ENCODE results near the gene NEDD4L.

DNA sequence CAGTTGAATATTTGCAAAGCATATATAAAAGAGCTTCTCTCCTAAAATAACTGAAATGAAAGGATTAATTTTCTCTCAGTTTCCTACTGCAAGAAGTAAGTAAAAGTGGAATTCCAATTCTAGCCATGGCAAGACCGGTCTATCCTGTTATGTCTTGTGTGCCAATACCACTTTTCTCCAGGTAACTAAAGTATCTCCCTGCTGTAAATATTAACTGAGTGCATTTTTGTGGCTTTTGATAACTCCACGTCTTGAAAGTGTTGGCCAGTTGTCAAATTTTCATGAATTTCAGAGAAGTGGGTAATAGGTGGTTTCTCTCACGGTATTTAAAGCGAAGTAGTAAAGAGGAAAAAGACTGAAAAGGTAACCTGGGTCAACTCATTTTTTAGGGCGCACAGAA lies 225.9 kb downstream of the NEDD4L start:
- TF ChIP-seq CREB1 (CRISPR knock-in tag; IDR thresholded peaks at IDR 0.05; ENCODE audit: low read depth): no peak
- TF ChIP-seq EZH2 (IDR thresholded peaks at IDR 0.05; ENCODE audit: low read depth, unreplicated experiment): no peak
- no peak for TF ChIP-seq ZNF331 (CRISPR knock-in tag; IDR thresholded peaks at IDR 0.05; ENCODE audit: low read depth)
- TF ChIP-seq, protein P1, sequence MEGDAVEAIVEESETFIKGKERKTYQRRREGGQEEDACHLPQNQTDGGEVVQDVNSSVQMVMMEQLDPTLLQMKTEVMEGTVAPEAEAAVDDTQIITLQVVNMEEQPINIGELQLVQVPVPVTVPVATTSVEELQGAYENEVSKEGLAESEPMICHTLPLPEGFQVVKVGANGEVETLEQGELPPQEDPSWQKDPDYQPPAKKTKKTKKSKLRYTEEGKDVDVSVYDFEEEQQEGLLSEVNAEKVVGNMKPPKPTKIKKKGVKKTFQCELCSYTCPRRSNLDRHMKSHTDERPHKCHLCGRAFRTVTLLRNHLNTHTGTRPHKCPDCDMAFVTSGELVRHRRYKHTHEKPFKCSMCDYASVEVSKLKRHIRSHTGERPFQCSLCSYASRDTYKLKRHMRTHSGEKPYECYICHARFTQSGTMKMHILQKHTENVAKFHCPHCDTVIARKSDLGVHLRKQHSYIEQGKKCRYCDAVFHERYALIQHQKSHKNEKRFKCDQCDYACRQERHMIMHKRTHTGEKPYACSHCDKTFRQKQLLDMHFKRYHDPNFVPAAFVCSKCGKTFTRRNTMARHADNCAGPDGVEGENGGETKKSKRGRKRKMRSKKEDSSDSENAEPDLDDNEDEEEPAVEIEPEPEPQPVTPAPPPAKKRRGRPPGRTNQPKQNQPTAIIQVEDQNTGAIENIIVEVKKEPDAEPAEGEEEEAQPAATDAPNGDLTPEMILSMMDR (conservative IDR thresholded peaks at IDR 0.05; ENCODE audit: low read depth in 2 of 2): no peak
- TF ChIP-seq, protein P2, sequence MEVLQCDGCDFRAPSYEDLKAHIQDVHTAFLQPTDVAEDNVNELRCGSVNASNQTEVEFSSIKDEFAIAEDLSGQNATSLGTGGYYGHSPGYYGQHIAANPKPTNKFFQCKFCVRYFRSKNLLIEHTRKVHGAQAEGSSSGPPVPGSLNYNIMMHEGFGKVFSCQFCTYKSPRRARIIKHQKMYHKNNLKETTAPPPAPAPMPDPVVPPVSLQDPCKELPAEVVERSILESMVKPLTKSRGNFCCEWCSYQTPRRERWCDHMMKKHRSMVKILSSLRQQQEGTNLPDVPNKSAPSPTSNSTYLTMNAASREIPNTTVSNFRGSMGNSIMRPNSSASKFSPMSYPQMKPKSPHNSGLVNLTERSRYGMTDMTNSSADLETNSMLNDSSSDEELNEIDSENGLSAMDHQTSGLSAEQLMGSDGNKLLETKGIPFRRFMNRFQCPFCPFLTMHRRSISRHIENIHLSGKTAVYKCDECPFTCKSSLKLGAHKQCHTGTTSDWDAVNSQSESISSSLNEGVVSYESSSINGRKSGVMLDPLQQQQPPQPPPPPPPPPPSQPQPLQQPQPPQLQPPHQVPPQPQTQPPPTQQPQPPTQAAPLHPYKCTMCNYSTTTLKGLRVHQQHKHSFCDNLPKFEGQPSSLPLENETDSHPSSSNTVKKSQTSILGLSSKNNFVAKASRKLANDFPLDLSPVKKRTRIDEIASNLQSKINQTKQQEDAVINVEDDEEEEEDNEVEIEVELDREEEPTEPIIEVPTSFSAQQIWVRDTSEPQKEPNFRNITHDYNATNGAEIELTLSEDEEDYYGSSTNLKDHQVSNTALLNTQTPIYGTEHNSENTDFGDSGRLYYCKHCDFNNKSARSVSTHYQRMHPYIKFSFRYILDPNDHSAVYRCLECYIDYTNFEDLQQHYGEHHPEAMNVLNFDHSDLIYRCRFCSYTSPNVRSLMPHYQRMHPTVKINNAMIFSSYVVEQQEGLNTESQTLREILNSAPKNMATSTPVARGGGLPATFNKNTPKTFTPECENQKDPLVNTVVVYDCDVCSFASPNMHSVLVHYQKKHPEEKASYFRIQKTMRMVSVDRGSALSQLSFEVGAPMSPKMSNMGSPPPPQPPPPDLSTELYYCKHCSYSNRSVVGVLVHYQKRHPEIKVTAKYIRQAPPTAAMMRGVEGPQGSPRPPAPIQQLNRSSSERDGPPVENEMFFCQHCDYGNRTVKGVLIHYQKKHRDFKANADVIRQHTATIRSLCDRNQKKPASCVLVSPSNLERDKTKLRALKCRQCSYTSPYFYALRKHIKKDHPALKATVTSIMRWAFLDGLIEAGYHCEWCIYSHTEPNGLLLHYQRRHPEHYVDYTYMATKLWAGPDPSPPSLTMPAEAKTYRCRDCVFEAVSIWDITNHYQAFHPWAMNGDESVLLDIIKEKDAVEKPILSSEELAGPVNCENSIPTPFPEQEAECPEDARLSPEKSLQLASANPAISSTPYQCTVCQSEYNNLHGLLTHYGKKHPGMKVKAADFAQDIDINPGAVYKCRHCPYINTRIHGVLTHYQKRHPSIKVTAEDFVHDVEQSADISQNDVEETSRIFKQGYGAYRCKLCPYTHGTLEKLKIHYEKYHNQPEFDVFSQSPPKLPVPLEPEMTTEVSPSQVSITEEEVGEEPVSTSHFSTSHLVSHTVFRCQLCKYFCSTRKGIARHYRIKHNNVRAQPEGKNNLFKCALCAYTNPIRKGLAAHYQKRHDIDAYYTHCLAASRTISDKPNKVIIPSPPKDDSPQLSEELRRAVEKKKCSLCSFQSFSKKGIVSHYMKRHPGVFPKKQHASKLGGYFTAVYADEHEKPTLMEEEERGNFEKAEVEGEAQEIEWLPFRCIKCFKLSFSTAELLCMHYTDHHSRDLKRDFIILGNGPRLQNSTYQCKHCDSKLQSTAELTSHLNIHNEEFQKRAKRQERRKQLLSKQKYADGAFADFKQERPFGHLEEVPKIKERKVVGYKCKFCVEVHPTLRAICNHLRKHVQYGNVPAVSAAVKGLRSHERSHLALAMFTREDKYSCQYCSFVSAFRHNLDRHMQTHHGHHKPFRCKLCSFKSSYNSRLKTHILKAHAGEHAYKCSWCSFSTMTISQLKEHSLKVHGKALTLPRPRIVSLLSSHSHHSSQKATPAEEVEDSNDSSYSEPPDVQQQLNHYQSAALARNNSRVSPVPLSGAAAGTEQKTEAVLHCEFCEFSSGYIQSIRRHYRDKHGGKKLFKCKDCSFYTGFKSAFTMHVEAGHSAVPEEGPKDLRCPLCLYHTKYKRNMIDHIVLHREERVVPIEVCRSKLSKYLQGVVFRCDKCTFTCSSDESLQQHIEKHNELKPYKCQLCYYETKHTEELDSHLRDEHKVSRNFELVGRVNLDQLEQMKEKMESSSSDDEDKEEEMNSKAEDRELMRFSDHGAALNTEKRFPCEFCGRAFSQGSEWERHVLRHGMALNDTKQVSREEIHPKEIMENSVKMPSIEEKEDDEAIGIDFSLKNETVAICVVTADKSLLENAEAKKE (CRISPR knock-in tag; IDR thresholded peaks at IDR 0.05): no peak
- TF ChIP-seq POLR2AphosphoS5 (IDR thresholded peaks at IDR 0.05; ENCODE audit: low read depth): no peak
- TF ChIP-seq, protein P3, sequence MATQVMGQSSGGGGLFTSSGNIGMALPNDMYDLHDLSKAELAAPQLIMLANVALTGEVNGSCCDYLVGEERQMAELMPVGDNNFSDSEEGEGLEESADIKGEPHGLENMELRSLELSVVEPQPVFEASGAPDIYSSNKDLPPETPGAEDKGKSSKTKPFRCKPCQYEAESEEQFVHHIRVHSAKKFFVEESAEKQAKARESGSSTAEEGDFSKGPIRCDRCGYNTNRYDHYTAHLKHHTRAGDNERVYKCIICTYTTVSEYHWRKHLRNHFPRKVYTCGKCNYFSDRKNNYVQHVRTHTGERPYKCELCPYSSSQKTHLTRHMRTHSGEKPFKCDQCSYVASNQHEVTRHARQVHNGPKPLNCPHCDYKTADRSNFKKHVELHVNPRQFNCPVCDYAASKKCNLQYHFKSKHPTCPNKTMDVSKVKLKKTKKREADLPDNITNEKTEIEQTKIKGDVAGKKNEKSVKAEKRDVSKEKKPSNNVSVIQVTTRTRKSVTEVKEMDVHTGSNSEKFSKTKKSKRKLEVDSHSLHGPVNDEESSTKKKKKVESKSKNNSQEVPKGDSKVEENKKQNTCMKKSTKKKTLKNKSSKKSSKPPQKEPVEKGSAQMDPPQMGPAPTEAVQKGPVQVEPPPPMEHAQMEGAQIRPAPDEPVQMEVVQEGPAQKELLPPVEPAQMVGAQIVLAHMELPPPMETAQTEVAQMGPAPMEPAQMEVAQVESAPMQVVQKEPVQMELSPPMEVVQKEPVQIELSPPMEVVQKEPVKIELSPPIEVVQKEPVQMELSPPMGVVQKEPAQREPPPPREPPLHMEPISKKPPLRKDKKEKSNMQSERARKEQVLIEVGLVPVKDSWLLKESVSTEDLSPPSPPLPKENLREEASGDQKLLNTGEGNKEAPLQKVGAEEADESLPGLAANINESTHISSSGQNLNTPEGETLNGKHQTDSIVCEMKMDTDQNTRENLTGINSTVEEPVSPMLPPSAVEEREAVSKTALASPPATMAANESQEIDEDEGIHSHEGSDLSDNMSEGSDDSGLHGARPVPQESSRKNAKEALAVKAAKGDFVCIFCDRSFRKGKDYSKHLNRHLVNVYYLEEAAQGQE (IDR thresholded peaks at IDR 0.05; ENCODE audit: unreplicated experiment): no peak
